K562 (cell line): ENCODE results near the gene ZNRD2. TPM values are rescaled to one million over a fixed set of nuclear protein-coding genes. Genes with fewer than 3 reads are reported as not detected.

Source experiments
- ATAC-seq: fragments of 200-7000 bp; cut with Tn5 transposase; 3 replicates; pipeline ENCODE4 v1.9.1; 2020; ENCODE audit warnings: moderate library complexity
- BruUV-seq: library from RNA; stranded (reverse); fragments of 400-500 nt; replicated peaks from 2 replicates; lab custom pipeline; 2021; lab: Mats Ljungman, UMichigan
- CTCF ChIA-PET: fragments of 300-600 bp; formaldehyde crosslinking; extraction: SDS; loops from one replicate; lab custom pipeline; 2021; ENCODE audit warnings: low intra/inter-chr PET ratio; lab: Yijun Ruan, JAX
- POLR2A ChIA-PET: fragments of 300-600, 350-650 bp; sonication (Branson Sonifier 250); formaldehyde crosslinking; extraction: SDS; loops from one replicate; lab custom pipeline; 2021; ENCODE audit warnings: antibody characterized with exemption, inconsistent platforms; lab: Yijun Ruan, JAX
- DNase-seq, 4 experiments: peaks; one replicate each; pipeline versions ENCODE4 v3.0.0 to v3.0.0-alpha.2; 2011 to 2018; ENCODE audit warnings: low spot score in 3 of 4, mixed read lengths in 3 of 4; ENCODE audit errors: extremely low read depth in 1 of 4
- FAIRE-seq: peaks from 2 replicates; lab custom pipeline; 2011; peaks lifted over from hg19 to GRCh38; lab: Jason Lieb, UNC
- H2AFZ ChIP-seq: 2 replicates; pipeline ENCODE4 v1.6.0; 2011; ENCODE audit warnings: low read depth, low read length, control low read depth, inconsistent platforms
- H3K27ac ChIP-seq: fragments of 200-600 bp; 3 replicates; pipeline ENCODE4 v1.8.0; 2011; ENCODE audit warnings: low read depth, mild to moderate bottlenecking, control low read depth, inconsistent platforms, low read length, moderate library complexity, mixed read lengths; ENCODE audit errors: extremely low read depth
- H3K27me3 ChIP-seq, 2 experiments: fragments of 300-600 bp in 1 of 2; 2 replicates in 1 of 2; 3 replicates in 1 of 2; pipeline versions ENCODE4 v1.6.0 to v1.8.0; 2011; ENCODE audit warnings: inconsistent platforms in 2 of 2, low read length in 2 of 2, mild to moderate bottlenecking in 1 of 2, mixed read lengths in 1 of 2, moderate library complexity in 1 of 2; ENCODE audit not compliant: control insufficient read depth in 2 of 2, insufficient read depth in 2 of 2
- H3K36me3 ChIP-seq: fragments of 300-600 bp; 3 replicates; pipeline ENCODE4 v1.8.0; 2011; ENCODE audit warnings: mild to moderate bottlenecking, low read length, inconsistent platforms; ENCODE audit not compliant: control insufficient read depth, insufficient read depth
- H3K4me1 ChIP-seq, 2 experiments: fragments of 200-600 bp in 1 of 2; replicated peaks in 1 of 2; 2 replicates in 1 of 2; 3 replicates in 1 of 2; pipeline versions ENCODE4 v1.5.1 to v1.8.0; 2011; ENCODE audit warnings: inconsistent platforms in 2 of 2, low read length in 2 of 2, mild to moderate bottlenecking in 1 of 2, mixed read lengths in 1 of 2, moderate library complexity in 1 of 2; ENCODE audit not compliant: control insufficient read depth in 2 of 2, insufficient read depth in 2 of 2
- H3K4me2 ChIP-seq: 2 replicates; pipeline ENCODE4 v1.6.1; 2011; ENCODE audit warnings: low read length, control low read depth, inconsistent platforms, mixed read lengths; ENCODE audit not compliant: insufficient read depth
- H3K4me3 ChIP-seq: fragments of 200-600 bp; sonication (generic), shearing (Covaris generic); 2 replicates; pipeline ENCODE4 v1.5.1; 2016; ENCODE audit warnings: control low read depth, inconsistent platforms
- H3K79me2 ChIP-seq: fragments of 200-600 bp; 3 replicates; pipeline ENCODE4 v1.8.0; 2011; ENCODE audit warnings: low read length, inconsistent platforms; ENCODE audit not compliant: control insufficient read depth, insufficient read depth
- H3K9ac ChIP-seq, 2 experiments: 2 replicates each; pipeline versions ENCODE4 v1.6.0 to v1.6.1; 2011; ENCODE audit warnings: low read depth in 2 of 2, low read length in 2 of 2, control low read depth in 1 of 2, inconsistent platforms in 1 of 2, mild to moderate bottlenecking in 1 of 2, mixed read lengths in 1 of 2; ENCODE audit not compliant: insufficient read depth in 1 of 2
- H3K9me1 ChIP-seq: one replicate; pipeline ENCODE4 v1.6.0; 2011; ENCODE audit warnings: inconsistent platforms, mild to moderate bottlenecking, low read length, moderate library complexity; ENCODE audit not compliant: control insufficient read depth, insufficient read depth
- H3K9me3 ChIP-seq: replicated peaks from 2 replicates; pipeline ENCODE4 v1.5.1; 2011; ENCODE audit warnings: low read depth, low read length, inconsistent platforms; ENCODE audit not compliant: control insufficient read depth, insufficient read depth
- H4K20me1 ChIP-seq: replicated peaks from 2 replicates; pipeline ENCODE4 v1.6.1; 2011; ENCODE audit warnings: low read length, inconsistent platforms, mixed read lengths; ENCODE audit not compliant: control insufficient read depth, insufficient read depth
- TAF1 ChIP-seq: IDR thresholded peaks from 2 replicates; pipeline ENCODE4 v1.6.1; 2011; ENCODE audit warnings: mild to moderate bottlenecking, low read length, moderate library complexity; ENCODE audit not compliant: insufficient read depth, control insufficient read depth, severe bottlenecking; ENCODE audit errors: extremely low read depth
- TRIM25 ChIP-seq: fragments of 450-650 bp; IDR thresholded peaks from 2 replicates; pipeline ENCODE4 v1.7.0; 2016; ENCODE audit warnings: borderline replicate concordance
- WGBS: fragments of 100-300 bp; shearing (Covaris generic); methylation state at CpG from one replicate; pipeline ENCODE4 v1.1.6; 2016; ENCODE audit warnings: low coverage, mixed read lengths; ENCODE audit not compliant: insufficient coverage; ENCODE audit errors: missing lambda C conversion rate; 5-methylcytosine and 5-hydroxymethylcytosine counted together
- in situ Hi-C: fragments of 300-500 bp; cut with MboI; formaldehyde crosslinking; loops from 4 replicates; pipeline ENCODE4 v1.15.0; 2018; ENCODE audit warnings: inconsistent platforms, mixed read lengths
- intact Hi-C: fragments of 100-400 bp; cut with micrococcal nuclease; formaldehyde crosslinking; loops from 2 replicates; pipeline ENCODE4 v1.14.2; 2022
- polyA plus RNA-seq, 8 experiments: library from polyadenylated mRNA; depleted of rRNA in 4 of 8; stranded (reverse) in 5 of 8; unstranded in 3 of 8; fragments of >200 nt; fragmentation: Nextera tagmentation in 2 of 8; fragmentation: Illumina TruSeq in 1 of 8; extraction: Ambion mirVana in 2 of 8; extraction: Trizol in 1 of 8; gene quantifications; 2 replicates each; pipeline versions ENCODE4 v1.2.1 to v1.2.3, GENCODE V29; 2011 to 2014; ENCODE audit warnings: inconsistent platforms in 1 of 8, missing spikeins in 1 of 8
- total RNA-seq, 7 experiments: library from RNA; depleted of rRNA in 6 of 7; stranded (reverse); fragments of >200 nt in 6 of 7; fragmentation: Illumina TruSeq in 2 of 7; extraction: Trizol in 2 of 7; gene quantifications; 2 replicates each; pipeline versions ENCODE4 v1.2.1 to v1.2.3, GENCODE V29; 2011 to 2021; ENCODE audit warnings: low replicate concordance in 1 of 7
- TF ChIP-seq, protein P1 (sequence below): sonication (generic); formaldehyde crosslinking; IDR thresholded peaks from 2 replicates; pipeline ENCODE4 v1.9.0; 2022; ENCODE audit warnings: mild to moderate bottlenecking, missing genetic modification reagents
- TF ChIP-seq, protein P2 (sequence below): fragments of 250-450 bp; sonication (Bioruptor Pico); IDR thresholded peaks from 2 replicates; pipeline ENCODE4 v1.4.0; 2020; ENCODE audit warnings: borderline replicate concordance
- TF ChIP-seq, protein P3 (sequence below), 2 experiments: fragments of 450-650 bp; conservative IDR thresholded peaks; 2 replicates each; pipeline ENCODE4 v1.6.1; 2017; ENCODE audit warnings: mild to moderate bottlenecking in 2 of 2, moderate library complexity in 2 of 2

ZNRD2 gene
- total and polyA plus RNA-seq, 9 of the 15 experiments (the other 6 are each of a cell fraction or from before 2014, with no cell fraction given) = 13.4 to 129 (median 60.4) TPM

DNA sequence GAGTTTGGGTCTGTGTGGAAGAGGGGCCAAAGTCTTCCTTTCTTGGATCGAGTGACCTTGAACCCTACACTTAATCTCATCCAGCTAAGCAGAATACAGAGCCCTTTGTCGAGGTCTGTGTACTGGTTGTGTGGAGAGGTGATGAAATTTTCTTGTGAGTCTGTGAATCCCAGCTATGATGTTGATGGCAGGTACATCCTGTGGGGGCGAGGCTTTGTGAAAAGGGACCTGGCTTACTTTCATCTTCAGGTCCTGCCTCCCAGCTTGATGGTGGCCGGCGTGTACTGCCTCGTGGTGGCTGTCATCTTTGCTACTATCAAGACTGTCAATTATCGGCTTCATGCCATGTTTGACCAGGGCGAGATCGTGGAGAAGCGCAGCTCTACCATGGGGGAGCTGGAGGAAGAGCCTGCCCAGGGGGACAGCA is 46.3 kb downstream of the ZNRD2 start:
- no peak for FAIRE-seq
- POLR2A ChIA-PET = interaction anchor here (0.5 to 2.0 kb wide), 3 partner anchors 10 to 276 kb away, joined by 3 to 7 read pairs (median 4); no protein-coding TSS in a partner anchor
- H3K4me2 ChIP-seq = peak overlapping the region; percentile 90

More for the DNA sequence above, 46.3 kb downstream of the ZNRD2 start:
- TF ChIP-seq, protein P1, sequence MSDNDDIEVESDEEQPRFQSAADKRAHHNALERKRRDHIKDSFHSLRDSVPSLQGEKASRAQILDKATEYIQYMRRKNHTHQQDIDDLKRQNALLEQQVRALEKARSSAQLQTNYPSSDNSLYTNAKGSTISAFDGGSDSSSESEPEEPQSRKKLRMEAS (CRISPR knock-in tag) = 0 out of 2 replicates have a peak, but pooled peaks have one; percentile 33
- TF ChIP-seq TAF1 = no peak
- TF ChIP-seq, protein P2, sequence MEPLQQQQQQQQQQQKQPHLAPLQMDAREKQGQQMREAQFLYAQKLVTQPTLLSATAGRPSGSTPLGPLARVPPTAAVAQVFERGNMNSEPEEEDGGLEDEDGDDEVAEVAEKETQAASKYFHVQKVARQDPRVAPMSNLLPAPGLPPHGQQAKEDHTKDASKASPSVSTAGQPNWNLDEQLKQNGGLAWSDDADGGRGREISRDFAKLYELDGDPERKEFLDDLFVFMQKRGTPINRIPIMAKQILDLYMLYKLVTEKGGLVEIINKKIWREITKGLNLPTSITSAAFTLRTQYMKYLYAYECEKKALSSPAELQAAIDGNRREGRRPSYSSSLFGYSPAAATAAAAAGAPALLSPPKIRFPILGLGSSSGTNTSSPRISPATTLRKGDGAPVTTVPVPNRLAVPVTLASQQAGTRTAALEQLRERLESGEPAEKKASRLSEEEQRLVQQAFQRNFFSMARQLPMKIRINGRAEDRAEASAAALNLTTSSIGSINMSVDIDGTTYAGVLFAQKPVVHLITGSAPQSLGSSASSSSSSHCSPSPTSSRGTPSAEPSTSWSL = no peak
- TF ChIP-seq TRIM25 = no peak
- TF ChIP-seq, protein P3, sequence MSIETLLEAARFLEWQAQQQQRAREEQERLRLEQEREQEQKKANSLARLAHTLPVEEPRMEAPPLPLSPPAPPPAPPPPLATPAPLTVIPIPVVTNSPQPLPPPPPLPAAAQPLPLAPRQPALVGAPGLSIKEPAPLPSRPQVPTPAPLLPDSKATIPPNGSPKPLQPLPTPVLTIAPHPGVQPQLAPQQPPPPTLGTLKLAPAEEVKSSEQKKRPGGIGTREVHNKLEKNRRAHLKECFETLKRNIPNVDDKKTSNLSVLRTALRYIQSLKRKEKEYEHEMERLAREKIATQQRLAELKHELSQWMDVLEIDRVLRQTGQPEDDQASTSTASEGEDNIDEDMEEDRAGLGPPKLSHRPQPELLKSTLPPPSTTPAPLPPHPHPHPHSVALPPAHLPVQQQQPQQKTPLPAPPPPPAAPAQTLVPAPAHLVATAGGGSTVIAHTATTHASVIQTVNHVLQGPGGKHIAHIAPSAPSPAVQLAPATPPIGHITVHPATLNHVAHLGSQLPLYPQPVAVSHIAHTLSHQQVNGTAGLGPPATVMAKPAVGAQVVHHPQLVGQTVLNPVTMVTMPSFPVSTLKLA (conservative IDR thresholded peaks at IDR 0.05) = peak in 1 of 2 experiments; percentile 16; a peak in 1 of 4 replicates
- Histone ChIP-seq H3K27ac (peak overlapping the region; percentile 74), H3K79me2 (peaks cover 59% of the 10 kb centered on the region), H3K36me3 (peaks cover 59% of the 10 kb centered on the region; the same call in 2 of the 3 replicates), H3K9me3 (no peaks in the 10 kb centered on the region), H2AFZ (no peak overlapping the region), H3K27me3 (no peaks in the 10 kb centered on the region), H4K20me1 (no peaks in the 10 kb centered on the region; the same call in 1 of the 2 replicates), H3K4me3 (peak overlapping the region; percentile 94), H3K9me1 (no peaks in the 10 kb centered on the region), H3K9ac (peak overlapping the region; percentile 85 to 97), H3K4me1 (peaks cover 24 to 70% of the 10 kb centered on the region in 2 experiments)
- CTCF ChIA-PET = no interaction called here
- BruUV-seq = no TSS peak
- DNase-seq = peak in 1 of 4 experiments; percentile 25
- in situ Hi-C loops (no loop called here), intact Hi-C loops (no loop called here)
- no peak for ATAC-seq
- 13% methylated on average over 10 of the region's 10 CpGs for WGBS
